GOT3 (cell line): ENCODE results near the gene RRP9.
"Not testable (repeated sequence)": the region's sequence is repeated elsewhere in the genome, so short reads cannot be mapped to it uniquely, and the experiment has no call there.

ENCODE experiments used
- DNase-seq: peaks from one replicate; lab custom pipeline; 2025; ENCODE audit warnings: mixed read lengths; lab: John Stamatoyannopoulos, UW

Gene RRP9

DNA sequence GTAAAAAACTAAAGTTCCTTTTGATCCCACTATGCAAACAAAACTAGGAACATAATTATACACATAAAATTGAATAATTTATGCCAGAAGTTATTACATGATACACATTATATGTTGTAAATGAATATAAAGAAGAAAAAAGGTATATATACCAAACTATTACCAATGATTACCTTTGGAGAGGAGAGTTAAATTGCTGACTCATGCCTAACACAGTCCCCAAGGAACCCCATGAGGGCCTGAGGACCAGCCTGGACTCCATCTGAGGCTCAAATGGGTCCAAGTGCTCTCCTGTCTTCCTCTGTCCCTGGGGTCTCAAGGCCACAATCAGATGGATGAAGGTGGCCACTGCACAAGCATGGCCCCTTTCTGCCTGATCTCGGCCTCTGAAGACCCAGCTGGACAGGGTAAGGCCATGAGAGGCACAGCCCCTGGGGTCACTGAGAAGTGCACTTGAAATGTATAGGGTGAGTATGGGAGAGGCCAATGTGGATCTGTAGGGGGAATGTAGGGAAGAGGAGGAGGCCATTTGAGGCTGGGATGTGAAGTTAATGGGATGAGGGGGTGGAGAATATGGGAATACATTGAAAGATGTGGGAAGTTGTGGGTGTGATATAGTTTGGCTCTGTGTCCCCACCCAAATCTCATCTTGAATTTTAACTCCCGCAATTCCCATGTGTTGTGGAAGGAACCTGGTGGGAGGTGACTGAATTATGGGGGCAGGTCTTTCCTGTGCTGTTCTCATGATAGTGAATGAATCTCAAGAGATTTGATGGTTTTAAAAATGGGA lies 37.5 kb downstream of the RRP9 start:
- no peak for DNase-seq

DNA sequence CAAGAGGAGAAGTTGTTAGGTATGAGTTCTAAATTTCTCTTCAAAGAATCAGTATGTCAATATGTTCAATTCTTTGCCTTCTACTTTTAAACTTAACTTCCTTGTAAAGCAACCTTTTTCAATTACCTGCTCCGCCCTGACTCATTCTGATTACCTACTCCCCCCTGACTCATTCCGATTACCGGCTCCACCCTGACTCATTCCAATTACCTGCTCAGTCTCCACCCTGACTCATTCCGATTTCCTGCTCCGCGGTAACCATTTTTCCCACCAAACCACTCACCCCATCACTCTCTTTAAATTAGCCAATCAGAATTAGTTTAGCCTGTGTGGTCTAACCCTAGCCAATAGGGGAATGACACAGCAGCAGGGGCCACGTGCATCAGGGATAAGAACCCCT lies 39.3 kb downstream of the RRP9 start:
- DNase-seq = not testable (repeated sequence)

DNA sequence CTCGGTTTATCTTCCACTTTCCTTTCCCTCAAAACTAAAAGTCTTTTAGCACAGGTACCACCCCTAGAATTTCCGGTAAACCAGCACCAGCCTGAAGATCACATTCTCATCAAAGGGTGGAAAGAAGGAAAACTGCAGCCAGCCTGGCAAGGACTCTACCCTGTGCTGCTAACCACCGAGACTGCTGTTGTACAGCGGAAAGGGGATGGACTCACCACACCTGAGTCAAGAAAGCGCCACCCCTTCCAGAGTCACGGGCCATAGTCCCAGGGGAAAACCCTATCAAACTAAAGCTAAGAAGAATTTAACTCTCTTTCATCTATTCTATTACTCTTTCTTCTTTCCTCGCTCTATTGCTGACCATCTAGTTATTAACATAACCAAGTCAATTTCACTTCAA lies 41.7 kb downstream of the RRP9 start:
- not testable (repeated sequence) for DNase-seq

DNA sequence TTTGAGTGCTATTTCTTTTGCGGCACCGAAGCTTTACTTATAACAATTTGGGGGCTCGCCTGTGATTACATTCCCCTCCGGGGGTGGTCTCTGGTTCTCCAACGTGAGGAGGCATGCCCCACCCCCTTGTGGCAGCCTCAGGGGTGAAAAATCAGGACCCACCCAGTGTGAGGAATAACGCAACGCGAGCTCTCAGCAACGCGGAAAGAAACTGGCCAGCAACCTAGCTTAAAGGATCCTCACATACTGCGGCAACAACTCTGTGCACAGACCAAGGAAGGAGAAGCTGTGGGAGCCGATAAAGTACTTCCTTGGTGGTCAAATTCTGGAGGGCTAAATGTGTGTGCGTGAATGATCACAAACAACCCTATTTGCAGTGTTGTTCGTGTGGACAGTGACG lies 44.3 kb downstream of the RRP9 start:
- no peak for DNase-seq

DNA sequence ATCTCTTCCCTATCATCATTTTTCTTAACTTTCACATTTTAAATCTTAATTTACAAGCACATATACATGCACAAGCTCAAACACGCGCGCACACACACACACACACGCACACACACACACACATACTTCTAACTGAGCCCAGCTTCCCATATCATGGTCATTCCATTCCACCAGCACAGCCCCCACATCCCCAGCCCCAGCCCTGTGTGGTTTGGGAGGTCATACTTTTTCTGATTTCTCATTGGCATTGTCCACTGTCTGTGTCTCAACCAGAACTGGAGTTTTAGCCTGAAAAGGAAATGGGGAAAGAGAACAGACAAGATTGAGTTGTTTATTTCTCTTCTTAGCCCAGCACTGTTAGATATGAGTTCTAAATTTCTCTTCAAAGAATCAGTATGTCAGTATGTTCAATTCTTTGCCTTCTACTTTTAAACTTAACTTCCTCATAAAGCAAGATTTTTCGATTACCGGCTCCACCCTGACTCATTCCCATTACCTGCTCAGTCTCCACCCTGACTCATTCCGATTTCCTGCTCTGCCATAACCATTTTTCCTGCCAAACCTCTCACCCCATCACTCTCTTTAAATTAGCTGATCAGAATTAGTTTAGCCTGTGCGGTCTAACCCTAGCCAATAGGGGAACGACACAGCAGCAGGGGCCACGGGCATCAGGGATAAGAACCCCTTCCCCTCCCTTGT lies 44.9 kb downstream of the RRP9 start:
- no peak for DNase-seq

DNA sequence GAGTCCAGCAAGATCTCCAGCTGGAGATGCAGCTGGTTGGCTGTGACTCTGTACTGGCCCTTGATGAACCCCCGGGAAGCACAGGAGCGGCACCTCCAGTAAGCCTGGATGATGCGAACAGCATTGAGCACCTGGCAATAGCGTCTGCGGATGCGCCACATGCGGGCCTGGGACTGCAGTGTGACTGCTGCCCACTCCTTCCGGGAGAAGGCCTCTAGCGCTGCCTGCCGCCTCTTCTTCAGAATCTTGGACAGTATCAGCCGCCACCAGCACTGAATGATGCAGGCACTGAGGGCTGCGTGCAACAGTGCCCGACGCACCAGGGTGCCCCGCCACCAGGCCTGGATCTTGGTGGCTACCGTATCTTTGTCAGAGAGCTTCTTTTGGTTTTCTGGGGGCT lies 46.8 kb downstream of the RRP9 start:
- DNase-seq = no peak

DNA sequence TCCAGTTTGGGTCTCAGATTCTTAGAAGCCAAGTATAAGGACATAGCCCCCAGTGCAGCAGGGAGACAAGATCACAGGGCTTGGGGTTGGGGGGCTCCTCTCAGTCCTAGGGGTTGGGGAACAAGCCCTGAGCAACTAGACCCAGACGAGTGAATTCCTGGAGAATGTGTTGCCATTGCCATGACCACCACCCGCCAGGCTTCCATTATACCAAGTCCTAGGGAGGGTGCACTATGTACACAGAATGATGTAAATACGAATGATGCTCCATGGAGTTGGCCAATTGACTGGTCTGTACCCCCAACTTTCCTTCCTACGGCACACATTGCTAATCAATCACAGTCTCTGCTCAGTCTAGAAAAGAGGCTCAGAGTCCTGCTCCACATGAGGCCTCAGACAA lies 47.3 kb downstream of the RRP9 start:
- DNase-seq = no peak

DNA sequence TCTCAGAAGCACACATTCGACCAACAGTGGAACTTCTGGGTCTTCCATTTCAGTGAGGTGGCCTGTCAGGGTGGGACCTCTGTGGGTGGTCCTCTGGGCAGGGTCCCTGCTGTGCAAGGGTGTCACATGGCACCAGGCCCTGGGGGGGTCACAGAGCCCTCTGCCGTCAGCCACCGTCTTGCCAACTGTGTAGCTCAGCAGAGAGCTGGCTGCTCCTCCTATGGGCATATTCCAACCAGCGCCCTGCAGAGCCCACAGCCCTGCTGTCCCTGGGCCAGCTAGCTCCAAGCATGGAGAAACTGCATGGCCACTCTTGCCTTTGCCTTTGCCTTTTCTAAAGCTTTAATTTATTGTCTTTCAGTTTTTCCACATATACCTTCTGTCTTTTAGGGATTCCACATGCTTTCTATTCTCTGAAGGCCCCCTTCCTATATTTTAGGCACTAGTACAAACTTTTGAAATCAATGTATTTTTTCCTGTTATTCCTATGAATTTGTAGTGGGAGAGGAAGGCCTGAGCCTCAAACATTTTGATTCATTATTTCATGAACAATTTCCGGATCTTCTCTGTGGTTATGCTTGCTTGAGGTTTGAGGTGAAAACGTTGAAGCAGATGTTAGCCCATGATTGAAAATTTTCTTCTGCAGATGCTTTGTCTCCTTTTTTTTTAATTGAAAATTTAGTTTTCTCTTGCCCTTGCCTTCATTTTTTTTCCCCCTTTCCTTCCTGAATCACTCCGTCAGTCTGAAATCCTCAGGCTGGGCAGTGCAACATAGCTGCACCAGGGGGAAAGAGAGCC lies 50.3 kb downstream of the RRP9 start:
- DNase-seq = no peak

DNA sequence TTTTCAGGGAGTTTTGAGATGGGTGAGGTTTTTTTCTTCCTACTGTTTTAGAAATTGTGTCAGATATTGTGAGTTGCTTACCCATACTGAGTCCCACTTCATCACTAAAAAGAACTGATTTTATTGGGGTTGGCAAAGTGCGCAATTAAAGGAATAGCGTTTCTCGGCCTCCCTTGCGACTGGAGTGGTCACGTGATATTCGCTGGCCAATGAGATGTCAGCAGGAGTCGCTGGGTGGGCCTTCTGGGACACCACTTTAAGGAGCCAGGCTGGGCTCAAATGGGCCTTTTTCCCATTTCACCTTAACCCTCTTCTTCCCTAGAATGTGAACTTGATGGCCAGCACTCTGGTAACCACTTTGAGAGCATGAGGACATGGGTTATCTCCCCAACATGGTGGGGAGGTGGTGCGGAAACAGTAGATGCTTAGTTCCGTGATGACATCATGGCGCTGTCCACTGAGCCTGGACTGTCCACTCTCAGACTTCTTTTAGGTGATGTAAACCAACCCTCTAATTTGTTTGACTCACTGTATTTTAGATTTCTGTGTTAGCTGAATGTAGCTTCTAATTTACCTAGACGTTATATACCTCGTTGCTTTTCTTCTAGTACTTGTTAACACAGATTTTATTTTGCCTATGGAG lies 53.1 kb downstream of the RRP9 start:
- DNase-seq = no peak

DNA sequence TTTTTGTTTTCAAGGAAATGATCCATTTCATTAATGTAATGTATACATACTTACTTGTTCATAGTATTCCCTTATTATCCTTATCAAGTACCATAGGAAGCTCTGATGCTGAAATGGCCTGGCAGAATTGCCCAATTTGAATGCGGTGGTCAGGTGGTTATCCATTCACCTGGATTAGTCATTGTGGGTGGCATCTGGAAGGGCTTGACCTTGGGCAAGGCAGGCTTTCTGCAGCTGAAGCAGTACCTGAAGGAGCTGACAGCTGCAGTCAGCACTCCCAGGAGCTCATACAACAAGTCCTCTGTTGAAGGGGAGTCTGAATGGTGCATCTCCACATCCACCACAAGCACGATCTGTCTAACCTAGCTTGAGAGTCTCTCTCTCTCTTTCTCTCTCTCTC lies 54.1 kb downstream of the RRP9 start:
- DNase-seq = no peak

DNA sequence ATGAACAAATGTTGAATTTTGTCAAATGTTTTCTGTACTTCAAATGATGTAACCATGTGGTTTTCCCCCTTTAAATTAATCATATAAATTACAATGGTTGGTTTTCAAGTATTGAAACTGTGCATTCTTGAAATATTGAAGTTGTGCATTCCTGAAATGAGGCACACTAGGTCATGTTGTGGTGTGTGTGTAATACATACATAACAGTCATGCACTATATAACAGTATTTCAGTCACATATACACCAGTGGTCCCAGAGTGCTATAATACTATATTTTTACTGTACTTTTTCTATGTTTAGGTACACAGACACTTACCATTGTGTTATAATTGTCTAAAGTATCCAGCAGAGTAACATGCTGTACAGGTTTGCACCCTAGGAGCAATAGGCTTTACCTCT lies 55.3 kb downstream of the RRP9 start:
- DNase-seq = no peak
